ENCODE results near the gene C10orf90.

C10orf90 gene

GRCh38 chr10:126701526-126701925 lies 31.0 kb upstream of the C10orf90 start:
- no peaks in the 10 kb centered on the region for H3K9me3 ChIP-seq (ENCODE audit: low read depth, low read length)
- no peaks in the 10 kb centered on the region for H3K36me3 ChIP-seq (ENCODE audit: insufficient read depth, low read length)
- TF ChIP-seq EZH2 (IDR thresholded peaks at IDR 0.05) (no peak), FOXP2 (optimal IDR thresholded peaks at IDR 0.05; ENCODE audit: control extremely low read depth, extremely low read length, insufficient read depth) (no peak), POLR2AphosphoS5 (IDR thresholded peaks at IDR 0.05; ENCODE audit: borderline replicate concordance, low read depth, low read length) (no peak)
- H3K4me3 ChIP-seq, result no peak overlapping the region
- DNase-seq (ENCODE audit: low read depth, low spot score), result no peak
- H3K9ac ChIP-seq (ENCODE audit: insufficient read length), result no peak overlapping the region
- no peak overlapping the region for H3K27ac ChIP-seq

- no peaks in the 10 kb centered on the region for H3K36me3 ChIP-seq (ENCODE audit: insufficient read depth, low read length)
These were observed 26.2 kb upstream of the C10orf90 start for GRCh38 chr10:126696684-126697083.

GRCh38 chr10:126691456-126691855 lies 21.0 kb upstream of the C10orf90 start:
- DNase-seq (ENCODE audit: low read depth, low spot score), result no peak
- Histone ChIP-seq H3K9me3 (ENCODE audit: low read depth, low read length) (no peaks in the 10 kb centered on the region), H3K9ac (ENCODE audit: insufficient read length) (no peak overlapping the region), H3K27ac (no peak overlapping the region), H3K4me3 (no peak overlapping the region), H3K36me3 (ENCODE audit: insufficient read depth, low read length) (no peaks in the 10 kb centered on the region)
- TF ChIP-seq EZH2 (IDR thresholded peaks at IDR 0.05), result no peak
- TF ChIP-seq POLR2AphosphoS5 (IDR thresholded peaks at IDR 0.05; ENCODE audit: borderline replicate concordance, low read depth, low read length), result no peak
- TF ChIP-seq FOXP2 (optimal IDR thresholded peaks at IDR 0.05; ENCODE audit: control extremely low read depth, extremely low read length, insufficient read depth), result no peak

More at GRCh38 chr10:126696684-126697083, 26.2 kb upstream of the C10orf90 start:
- H3K4me3 ChIP-seq, result no peak overlapping the region
- H3K9me3 ChIP-seq (ENCODE audit: low read depth, low read length), result no peaks in the 10 kb centered on the region
- no peak for DNase-seq (ENCODE audit: low read depth, low spot score)
- no peak overlapping the region for H3K9ac ChIP-seq (ENCODE audit: insufficient read length)
- no peak overlapping the region for H3K27ac ChIP-seq
- no peak for TF ChIP-seq POLR2AphosphoS5 (IDR thresholded peaks at IDR 0.05; ENCODE audit: borderline replicate concordance, low read depth, low read length)
- TF ChIP-seq EZH2 (IDR thresholded peaks at IDR 0.05), result no peak
- no peak for TF ChIP-seq FOXP2 (optimal IDR thresholded peaks at IDR 0.05; ENCODE audit: control extremely low read depth, extremely low read length, insufficient read depth)

GRCh38 chr10:126690534-126690933 lies 20.0 kb upstream of the C10orf90 start:
- no peaks in the 10 kb centered on the region for H3K36me3 ChIP-seq (ENCODE audit: insufficient read depth, low read length)
- no peak for DNase-seq (ENCODE audit: low read depth, low spot score)
- no peak overlapping the region for H3K9ac ChIP-seq (ENCODE audit: insufficient read length)
- no peak overlapping the region for H3K4me3 ChIP-seq
- H3K9me3 ChIP-seq (ENCODE audit: low read depth, low read length), result no peaks in the 10 kb centered on the region
- H3K27ac ChIP-seq, result no peak overlapping the region
- TF ChIP-seq POLR2AphosphoS5 (IDR thresholded peaks at IDR 0.05; ENCODE audit: borderline replicate concordance, low read depth, low read length) (no peak), FOXP2 (optimal IDR thresholded peaks at IDR 0.05; ENCODE audit: control extremely low read depth, extremely low read length, insufficient read depth) (no peak)

GRCh38 chr10:126689461-126689994 lies 19.0 kb upstream of the C10orf90 start:
- Histone ChIP-seq H3K4me3 (no peak overlapping the region), H3K9ac (ENCODE audit: insufficient read length) (no peak overlapping the region), H3K36me3 (ENCODE audit: insufficient read depth, low read length) (no peaks in the 10 kb centered on the region), H3K27ac (no peak overlapping the region), H3K9me3 (ENCODE audit: low read depth, low read length) (no peaks in the 10 kb centered on the region)
- DNase-seq (ENCODE audit: low read depth, low spot score), result no peak
- TF ChIP-seq EZH2 (IDR thresholded peaks at IDR 0.05), result no peak
- no peak for TF ChIP-seq POLR2AphosphoS5 (IDR thresholded peaks at IDR 0.05; ENCODE audit: borderline replicate concordance, low read depth, low read length)
- TF ChIP-seq FOXP2 (optimal IDR thresholded peaks at IDR 0.05; ENCODE audit: control extremely low read depth, extremely low read length, insufficient read depth), result no peak

GRCh38 chr10:126687121-126687606 lies 16.7 kb upstream of the C10orf90 start:
- Histone ChIP-seq H3K36me3 (ENCODE audit: insufficient read depth, low read length) (no peaks in the 10 kb centered on the region), H3K4me3 (no peak overlapping the region), H3K27ac (no peak overlapping the region), H3K9me3 (ENCODE audit: low read depth, low read length) (no peaks in the 10 kb centered on the region), H3K9ac (ENCODE audit: insufficient read length) (no peak overlapping the region)
- DNase-seq (ENCODE audit: low read depth, low spot score), result no peak
- TF ChIP-seq EZH2 (IDR thresholded peaks at IDR 0.05), result no peak
- TF ChIP-seq POLR2AphosphoS5 (IDR thresholded peaks at IDR 0.05; ENCODE audit: borderline replicate concordance, low read depth, low read length), result no peak
- no peak for TF ChIP-seq FOXP2 (optimal IDR thresholded peaks at IDR 0.05; ENCODE audit: control extremely low read depth, extremely low read length, insufficient read depth)

GRCh38 chr10:126686719-126687118 lies 16.2 kb upstream of the C10orf90 start:
- no peak overlapping the region for H3K4me3 ChIP-seq
- no peak for DNase-seq (ENCODE audit: low read depth, low spot score)
- H3K9ac ChIP-seq (ENCODE audit: insufficient read length), result no peak overlapping the region
- H3K36me3 ChIP-seq (ENCODE audit: insufficient read depth, low read length), result no peaks in the 10 kb centered on the region
- no peaks in the 10 kb centered on the region for H3K9me3 ChIP-seq (ENCODE audit: low read depth, low read length)
- no peak for TF ChIP-seq POLR2AphosphoS5 (IDR thresholded peaks at IDR 0.05; ENCODE audit: borderline replicate concordance, low read depth, low read length)
- no peak for TF ChIP-seq EZH2 (IDR thresholded peaks at IDR 0.05)
- TF ChIP-seq FOXP2 (optimal IDR thresholded peaks at IDR 0.05; ENCODE audit: control extremely low read depth, extremely low read length, insufficient read depth), result no peak
- H3K27ac ChIP-seq, result no peak overlapping the region

GRCh38 chr10:126686268-126686667 lies 15.8 kb upstream of the C10orf90 start:
- no peak overlapping the region for H3K9ac ChIP-seq (ENCODE audit: insufficient read length)
- H3K4me3 ChIP-seq, result no peak overlapping the region
- no peaks in the 10 kb centered on the region for H3K9me3 ChIP-seq (ENCODE audit: low read depth, low read length)
- no peak overlapping the region for H3K27ac ChIP-seq
- DNase-seq (ENCODE audit: low read depth, low spot score), result no peak
- TF ChIP-seq POLR2AphosphoS5 (IDR thresholded peaks at IDR 0.05; ENCODE audit: borderline replicate concordance, low read depth, low read length) (no peak), FOXP2 (optimal IDR thresholded peaks at IDR 0.05; ENCODE audit: control extremely low read depth, extremely low read length, insufficient read depth) (no peak), EZH2 (IDR thresholded peaks at IDR 0.05) (no peak)
- no peaks in the 10 kb centered on the region for H3K36me3 ChIP-seq (ENCODE audit: insufficient read depth, low read length)

GRCh38 chr10:126685756-126686155 lies 15.3 kb upstream of the C10orf90 start:
- no peak overlapping the region for H3K4me3 ChIP-seq
- H3K27ac ChIP-seq, result no peak overlapping the region
- H3K9ac ChIP-seq (ENCODE audit: insufficient read length), result no peak overlapping the region
- H3K36me3 ChIP-seq (ENCODE audit: insufficient read depth, low read length), result no peaks in the 10 kb centered on the region
- no peak for DNase-seq (ENCODE audit: low read depth, low spot score)
- H3K9me3 ChIP-seq (ENCODE audit: low read depth, low read length), result no peaks in the 10 kb centered on the region
- TF ChIP-seq FOXP2 (optimal IDR thresholded peaks at IDR 0.05; ENCODE audit: control extremely low read depth, extremely low read length, insufficient read depth) (no peak), EZH2 (IDR thresholded peaks at IDR 0.05) (no peak), POLR2AphosphoS5 (IDR thresholded peaks at IDR 0.05; ENCODE audit: borderline replicate concordance, low read depth, low read length) (no peak)
